Measurements from ENCODE around the gene JAZF1.

JAZF1 gene

GRCh38 chr7:28096713-28097112 lies 83.9 kb downstream of the JAZF1 start:
- H3K9me3 ChIP-seq (ENCODE audit: control insufficient read depth, low read length): no peaks in the 10 kb centered on the region
- H2AFZ ChIP-seq: no peak overlapping the region
- no peaks in the 10 kb centered on the region for H3K27me3 ChIP-seq (ENCODE audit: control insufficient read depth, insufficient read depth, low read length)
- no peak overlapping the region for H3K4me2 ChIP-seq (ENCODE audit: low read length)
- H3K79me2 ChIP-seq: peaks cover 15% of the 10 kb centered on the region
- H3K4me1 ChIP-seq: no peaks in the 10 kb centered on the region
- peak; percentile 82 for TF ChIP-seq CTCF (IDR thresholded peaks at IDR 0.05)
- H3K27ac ChIP-seq: no peak overlapping the region
- H3K36me3 ChIP-seq (ENCODE audit: control insufficient read depth, insufficient read depth, low read length): no peaks in the 10 kb centered on the region
- H3K4me3 ChIP-seq (ENCODE audit: low read depth, low read length): no peak overlapping the region
- no peak overlapping the region for H3K9ac ChIP-seq

- Histone ChIP-seq H3K9ac (no peak overlapping the region), H3K4me1 (no peaks in the 10 kb centered on the region), H3K27ac (no peak overlapping the region), H3K9me3 (ENCODE audit: control insufficient read depth, low read length) (no peaks in the 10 kb centered on the region), H3K27me3 (ENCODE audit: control insufficient read depth, insufficient read depth, low read length) (no peaks in the 10 kb centered on the region), H3K79me2 (peaks cover 15% of the 10 kb centered on the region), H3K36me3 (ENCODE audit: control insufficient read depth, insufficient read depth, low read length) (no peaks in the 10 kb centered on the region), H3K4me3 (ENCODE audit: low read depth, low read length) (no peak overlapping the region), H3K4me2 (ENCODE audit: low read length) (no peak overlapping the region), H2AFZ (no peak overlapping the region)
- no peak for TF ChIP-seq CTCF (IDR thresholded peaks at IDR 0.05)
Observed at GRCh38 chr7:28095231-28095630, 85.4 kb downstream of the JAZF1 start.

- no peaks in the 10 kb centered on the region for H3K27me3 ChIP-seq (ENCODE audit: control insufficient read depth, insufficient read depth, low read length)
- no peak overlapping the region for H3K27ac ChIP-seq
Observed at GRCh38 chr7:28093623-28094232, 86.9 kb downstream of the JAZF1 start.

GRCh38 chr7:28091190-28091589 lies 89.4 kb downstream of the JAZF1 start:
- Histone ChIP-seq H3K9ac (no peak overlapping the region), H3K9me3 (ENCODE audit: control insufficient read depth, low read length) (no peaks in the 10 kb centered on the region), H3K27ac (no peak overlapping the region), H2AFZ (no peak overlapping the region), H3K79me2 (peaks cover 12% of the 10 kb centered on the region), H3K4me3 (ENCODE audit: low read depth, low read length) (no peak overlapping the region), H3K36me3 (ENCODE audit: control insufficient read depth, insufficient read depth, low read length) (no peaks in the 10 kb centered on the region), H3K4me2 (ENCODE audit: low read length) (no peak overlapping the region), H3K4me1 (no peaks in the 10 kb centered on the region), H3K27me3 (ENCODE audit: control insufficient read depth, insufficient read depth, low read length) (no peaks in the 10 kb centered on the region)
- no peak for TF ChIP-seq CTCF (IDR thresholded peaks at IDR 0.05)

More at GRCh38 chr7:28093623-28094232, 86.9 kb downstream of the JAZF1 start:
- Histone ChIP-seq H2AFZ (no peak overlapping the region), H3K4me3 (ENCODE audit: low read depth, low read length) (no peak overlapping the region), H3K79me2 (peaks cover 15% of the 10 kb centered on the region), H3K4me2 (ENCODE audit: low read length) (no peak overlapping the region), H3K36me3 (ENCODE audit: control insufficient read depth, insufficient read depth, low read length) (no peaks in the 10 kb centered on the region), H3K4me1 (no peaks in the 10 kb centered on the region), H3K9me3 (ENCODE audit: control insufficient read depth, low read length) (no peaks in the 10 kb centered on the region), H3K9ac (no peak overlapping the region)
- peak; percentile 10 for TF ChIP-seq CTCF (IDR thresholded peaks at IDR 0.05)

Data from parathyroid adenoma (tissue), 2 donors.